ENCODE results near the gene RNFT2. TPM values are rescaled to one million over a fixed set of nuclear protein-coding genes. Genes with fewer than 3 reads are reported as not detected.

The RNFT2 gene
- total RNA-seq, 6 experiments from 2014 or later, result 0.09 to 2.1 (median 0.75) TPM

DNA sequence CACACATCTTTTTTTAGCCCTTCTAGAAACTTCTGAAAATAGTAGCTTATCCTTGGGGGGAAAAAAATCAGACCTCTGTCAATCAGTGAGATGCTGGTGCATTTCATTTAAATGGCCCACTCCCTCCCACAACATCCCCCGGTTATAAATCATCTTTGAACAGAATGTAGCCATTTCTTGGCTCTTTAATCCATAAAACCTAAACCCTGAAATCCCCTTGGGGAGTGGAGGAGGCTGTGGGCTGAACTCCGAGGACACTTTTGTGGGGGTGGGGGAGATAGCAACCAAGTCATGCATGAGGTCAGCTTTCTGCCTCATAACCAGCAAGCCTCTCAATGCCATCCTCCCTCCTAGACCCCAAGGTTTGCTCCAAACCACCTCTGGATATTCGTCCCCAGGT lies 122.1 kb downstream of the RNFT2 start:
- Histone ChIP-seq H3K27ac (no peak overlapping the region), H3K4me1 (no peaks in the 10 kb centered on the region), H3K4me3 (no peak overlapping the region), H3K36me3 (no peaks in the 10 kb centered on the region), H3K27me3 (peaks cover 0 to 6% of the 10 kb centered on the region in 2 donors), H3K9me3 (no peaks in the 10 kb centered on the region)
- 36% methylated on average over 2 of the region's 3 CpGs for WGBS (ENCODE audit: insufficient coverage, low coverage, low lambda C conversion rate, missing lambda C conversion rate)
- no peak for DNase-seq
- no peak for ATAC-seq
- intact Hi-C loops (cut with DNase I), result no loop called here
- TF ChIP-seq, protein P1, sequence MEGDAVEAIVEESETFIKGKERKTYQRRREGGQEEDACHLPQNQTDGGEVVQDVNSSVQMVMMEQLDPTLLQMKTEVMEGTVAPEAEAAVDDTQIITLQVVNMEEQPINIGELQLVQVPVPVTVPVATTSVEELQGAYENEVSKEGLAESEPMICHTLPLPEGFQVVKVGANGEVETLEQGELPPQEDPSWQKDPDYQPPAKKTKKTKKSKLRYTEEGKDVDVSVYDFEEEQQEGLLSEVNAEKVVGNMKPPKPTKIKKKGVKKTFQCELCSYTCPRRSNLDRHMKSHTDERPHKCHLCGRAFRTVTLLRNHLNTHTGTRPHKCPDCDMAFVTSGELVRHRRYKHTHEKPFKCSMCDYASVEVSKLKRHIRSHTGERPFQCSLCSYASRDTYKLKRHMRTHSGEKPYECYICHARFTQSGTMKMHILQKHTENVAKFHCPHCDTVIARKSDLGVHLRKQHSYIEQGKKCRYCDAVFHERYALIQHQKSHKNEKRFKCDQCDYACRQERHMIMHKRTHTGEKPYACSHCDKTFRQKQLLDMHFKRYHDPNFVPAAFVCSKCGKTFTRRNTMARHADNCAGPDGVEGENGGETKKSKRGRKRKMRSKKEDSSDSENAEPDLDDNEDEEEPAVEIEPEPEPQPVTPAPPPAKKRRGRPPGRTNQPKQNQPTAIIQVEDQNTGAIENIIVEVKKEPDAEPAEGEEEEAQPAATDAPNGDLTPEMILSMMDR (IDR thresholded peaks at IDR 0.05), result no peak
- TF ChIP-seq POLR2A (IDR thresholded peaks at IDR 0.05), result no peak

DNA sequence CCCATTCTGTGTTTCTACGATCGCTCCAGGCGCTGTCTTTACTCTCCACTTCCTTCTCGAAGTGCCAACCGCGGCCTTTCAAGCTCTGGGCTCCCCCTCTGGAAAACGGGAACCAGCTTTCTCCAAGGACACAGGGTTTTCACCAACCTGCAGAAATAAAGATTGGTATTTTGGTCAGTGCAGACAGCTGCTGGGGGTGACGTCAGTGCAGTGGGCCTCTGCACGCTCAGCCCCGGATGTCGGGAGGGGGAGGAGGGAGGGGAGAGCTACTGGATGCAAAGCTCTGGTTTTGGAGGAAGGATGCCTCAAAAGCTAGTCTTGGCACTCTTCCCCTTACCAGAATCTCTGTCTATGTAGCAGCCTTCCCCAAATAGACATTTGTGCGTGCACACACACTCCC lies 123.2 kb downstream of the RNFT2 start:
- no peaks in the 10 kb centered on the region for H3K9me3 ChIP-seq
- H3K27me3 ChIP-seq, result peaks cover 0 to 5% of the 10 kb centered on the region in 2 donors
- DNase-seq (peak in 1 of 3 donors; percentile 30), ATAC-seq (peak in 3 of 4 donors; percentile 38 to 50 (median 46))
- H3K4me3 ChIP-seq, result no peak overlapping the region
- no peaks in the 10 kb centered on the region for H3K4me1 ChIP-seq
- 30% methylated on average over 10 of the region's 12 CpGs for WGBS (ENCODE audit: insufficient coverage, low coverage, low lambda C conversion rate, missing lambda C conversion rate)
- H3K27ac ChIP-seq, result no peak overlapping the region
- no peaks in the 10 kb centered on the region for H3K36me3 ChIP-seq
- intact Hi-C loops (cut with DNase I), result no loop called here
- TF ChIP-seq, protein P1 (IDR thresholded peaks at IDR 0.05), result no peak
- no peak for TF ChIP-seq POLR2A (IDR thresholded peaks at IDR 0.05)

DNA sequence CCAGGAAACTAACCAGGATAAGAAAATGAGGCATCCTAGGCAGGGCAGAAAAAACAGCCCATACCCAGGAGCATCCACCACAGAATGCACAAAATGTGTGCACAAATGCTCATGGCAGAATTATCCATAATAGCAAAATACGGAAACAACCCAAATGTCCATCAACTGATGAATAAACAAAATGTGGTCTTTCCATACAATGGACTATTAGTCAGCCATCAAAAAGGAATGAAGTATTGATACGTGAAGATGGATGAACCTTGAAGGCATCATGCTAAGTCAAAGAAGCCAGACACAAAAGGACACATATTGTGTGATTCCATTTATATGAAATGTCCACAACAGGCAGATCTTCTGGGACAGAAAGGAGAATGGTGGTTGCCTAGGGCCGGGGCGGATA lies 124.1 kb downstream of the RNFT2 start:
- Histone ChIP-seq H3K9me3 (no peaks in the 10 kb centered on the region), H3K4me3 (no peak overlapping the region), H3K27me3 (no peaks in the 10 kb centered on the region), H3K27ac (no peak overlapping the region), H3K36me3 (no peaks in the 10 kb centered on the region), H3K4me1 (no peaks in the 10 kb centered on the region)
- no peak for TF ChIP-seq POLR2A (IDR thresholded peaks at IDR 0.05)
- TF ChIP-seq, protein P1 (IDR thresholded peaks at IDR 0.05), result no peak
- DNase-seq (no peak), ATAC-seq (no peak)
- intact Hi-C loops (cut with DNase I), result no loop called here
- WGBS (ENCODE audit: insufficient coverage, low coverage, low lambda C conversion rate, missing lambda C conversion rate), result 75% methylated on average over 4 of the region's 4 CpGs

DNA sequence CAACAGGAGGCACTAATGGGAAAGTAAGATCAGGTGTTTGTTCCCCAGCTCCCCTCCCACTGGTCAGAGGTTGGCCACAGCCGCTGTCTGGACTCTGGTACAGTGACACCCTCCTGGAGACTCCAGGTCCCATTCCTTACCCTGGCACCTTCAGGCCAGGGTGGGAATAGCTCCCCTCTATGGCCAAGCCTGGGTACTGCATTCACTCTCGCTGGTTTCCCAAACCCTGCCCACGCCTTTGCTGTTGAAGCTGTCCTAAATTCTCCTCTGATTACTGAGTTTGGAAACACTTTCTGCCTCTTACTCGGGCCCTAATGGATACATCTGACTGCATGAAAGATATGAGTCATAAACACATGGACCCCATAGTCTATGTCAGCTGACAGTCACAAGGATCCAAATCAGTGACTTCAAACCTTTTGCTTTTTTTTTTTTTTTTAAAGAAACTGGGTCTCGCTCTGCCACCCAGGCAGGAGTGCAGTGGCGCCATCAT lies 125.2 kb downstream of the RNFT2 start:
- TF ChIP-seq POLR2A (IDR thresholded peaks at IDR 0.05), result no peak
- TF ChIP-seq, protein P1 (IDR thresholded peaks at IDR 0.05), result peak in 3 of 4 donors; percentile 18 to 33 (median 22)
- peak in 1 of 4 donors; percentile 23 for ATAC-seq
- intact Hi-C loops (cut with DNase I), result no loop called here
- no peaks in the 10 kb centered on the region for H3K4me1 ChIP-seq
- H3K9me3 ChIP-seq, result no peaks in the 10 kb centered on the region
- no peak overlapping the region for H3K27ac ChIP-seq
- no peaks in the 10 kb centered on the region for H3K36me3 ChIP-seq
- no peaks in the 10 kb centered on the region for H3K27me3 ChIP-seq
- no peak for DNase-seq
- no peak overlapping the region for H3K4me3 ChIP-seq
- WGBS (ENCODE audit: insufficient coverage, low coverage, low lambda C conversion rate, missing lambda C conversion rate), result 39% methylated on average over 5 of the region's 6 CpGs
